Right lobe of liver (tissue), 4 donors: Measurements from ENCODE around the gene KAZN.

Source experiments
- POLR2A ChIP-seq: fragments of 450-650 bp; IDR thresholded peaks from one replicate; pipeline ENCODE4 v1.6.1; 2017; ENCODE audit warnings: antibody characterized with exemption, mild to moderate bottlenecking
- TF ChIP-seq, protein P1 (sequence below), 4 donors: fragments of 200-600 bp in 3 of 4; fragments of 450-650 bp in 1 of 4; IDR thresholded peaks; one replicate each; pipeline versions ENCODE4 v1.5.1 to v1.8.0; 2016 to 2022; ENCODE audit warnings: antibody characterized with exemption in 4 of 4, mild to moderate bottlenecking in 2 of 4
- donor health status: DM: no; HTN: no; CAD: no.
- donor health status: DM: no; HTN: no; CAD: no.
- donor health status: DM: no; HTN: yes; CAD: no.

DNA sequence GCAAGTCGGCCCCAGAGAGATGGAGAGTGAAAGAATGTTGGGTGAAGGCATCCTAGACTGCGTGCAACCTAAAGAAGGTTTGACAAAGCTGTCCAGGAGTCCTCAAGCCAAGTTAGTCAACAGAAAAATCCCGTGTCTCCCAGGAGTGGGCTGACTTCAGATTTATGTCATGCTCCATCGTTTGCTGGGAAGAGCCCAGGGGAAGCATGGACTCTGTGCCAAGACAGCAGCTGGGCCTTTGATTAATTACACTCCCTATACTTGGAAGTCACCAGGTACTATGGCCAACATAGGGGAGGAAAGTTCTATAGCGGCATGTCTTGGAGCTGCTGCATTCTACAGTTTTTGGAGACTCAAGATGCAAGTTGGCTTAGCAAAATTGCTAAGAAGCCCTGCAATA is 247.4 kb downstream of the KAZN start:
- TF ChIP-seq, protein P1, sequence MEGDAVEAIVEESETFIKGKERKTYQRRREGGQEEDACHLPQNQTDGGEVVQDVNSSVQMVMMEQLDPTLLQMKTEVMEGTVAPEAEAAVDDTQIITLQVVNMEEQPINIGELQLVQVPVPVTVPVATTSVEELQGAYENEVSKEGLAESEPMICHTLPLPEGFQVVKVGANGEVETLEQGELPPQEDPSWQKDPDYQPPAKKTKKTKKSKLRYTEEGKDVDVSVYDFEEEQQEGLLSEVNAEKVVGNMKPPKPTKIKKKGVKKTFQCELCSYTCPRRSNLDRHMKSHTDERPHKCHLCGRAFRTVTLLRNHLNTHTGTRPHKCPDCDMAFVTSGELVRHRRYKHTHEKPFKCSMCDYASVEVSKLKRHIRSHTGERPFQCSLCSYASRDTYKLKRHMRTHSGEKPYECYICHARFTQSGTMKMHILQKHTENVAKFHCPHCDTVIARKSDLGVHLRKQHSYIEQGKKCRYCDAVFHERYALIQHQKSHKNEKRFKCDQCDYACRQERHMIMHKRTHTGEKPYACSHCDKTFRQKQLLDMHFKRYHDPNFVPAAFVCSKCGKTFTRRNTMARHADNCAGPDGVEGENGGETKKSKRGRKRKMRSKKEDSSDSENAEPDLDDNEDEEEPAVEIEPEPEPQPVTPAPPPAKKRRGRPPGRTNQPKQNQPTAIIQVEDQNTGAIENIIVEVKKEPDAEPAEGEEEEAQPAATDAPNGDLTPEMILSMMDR (IDR thresholded peaks at IDR 0.05) = no peak
- no peak for TF ChIP-seq POLR2A
